SK-N-SH (cell line): ENCODE results near the gene TC2N.

Source experiments
- CTCF ChIP-seq: fragments of 200-600 bp; sonication (generic); IDR thresholded peaks from 2 replicates; pipeline ENCODE4 v1.6.1; 2017; ENCODE audit warnings: antibody characterized with exemption, mild to moderate bottlenecking, moderate library complexity
- RAD21 ChIP-seq: IDR thresholded peaks from 2 replicates; pipeline ENCODE4 v1.6.1; 2012; ENCODE audit warnings: mild to moderate bottlenecking, low read length
- RCOR1 ChIP-seq: fragments of 150-350 bp; IDR thresholded peaks from 2 replicates; pipeline ENCODE4 v1.6.1; 2017; ENCODE audit warnings: antibody characterized with exemption, low read length

- no peak for TF ChIP-seq CTCF
- no peak for TF ChIP-seq RCOR1
- TF ChIP-seq RAD21 = no peak
Measured at GRCh38 chr14:91870890-91871289, 3.6 kb upstream of the TC2N start.
